Natural killer cell (primary cell): ENCODE measurements around the gene LIME1. TPM values are rescaled to one million over a fixed set of nuclear protein-coding genes. Genes with fewer than 3 reads are reported as not detected.

Experiments used
- ATAC-seq, 3 donors: fragments of 150-1000 bp in 2 of 3; fragments of 200-7000 bp in 1 of 3; cut with Tn5 transposase; 1 replicate in 1 of 3; 2 replicates in 2 of 3; pipeline ENCODE4 v1.10.0; 2021; ENCODE audit warnings: mild to moderate bottlenecking in 2 of 3, moderate library complexity in 2 of 3
- DNase-seq, 2 donors: peaks; one replicate each; pipeline versions ENCODE4 v3.0.0 to v3.0.0-alpha.2; 2013 to 2021; ENCODE audit warnings: mixed read lengths in 1 of 2
- H3K27ac ChIP-seq: one replicate; pipeline ENCODE4 v1.5.1; 2013; ENCODE audit warnings: mild to moderate bottlenecking, low read length
- H3K27me3 ChIP-seq: one replicate; pipeline ENCODE4 v1.6.1; 2013; ENCODE audit warnings: low read length; ENCODE audit not compliant: control insufficient read depth, insufficient read depth
- H3K36me3 ChIP-seq: one replicate; pipeline ENCODE4 v1.6.1; 2013; ENCODE audit warnings: low read length; ENCODE audit not compliant: control insufficient read depth, insufficient read depth
- H3K4me1 ChIP-seq: one replicate; pipeline ENCODE4 v1.6.1; 2013; ENCODE audit warnings: low read length; ENCODE audit not compliant: control insufficient read depth, insufficient read depth
- H3K4me3 ChIP-seq: one replicate; pipeline ENCODE4 v1.5.1; 2013; ENCODE audit warnings: low read length
- H3K9me3 ChIP-seq: one replicate; pipeline ENCODE4 v1.6.1; 2013; ENCODE audit warnings: low read length; ENCODE audit not compliant: control insufficient read depth, insufficient read depth
- H3K27ac Mint-ChIP-seq, 2 donors: one replicate each; pipeline ENCODE4 v1.8.0; 2022; ENCODE audit warnings: mild to moderate bottlenecking in 2 of 2, mixed read lengths in 2 of 2, moderate library complexity in 1 of 2
- H3K27me3 Mint-ChIP-seq, 2 donors: one replicate each; pipeline ENCODE4 v1.8.0; 2022; ENCODE audit warnings: low read depth in 2 of 2, mixed read lengths in 2 of 2
- H3K36me3 Mint-ChIP-seq: one replicate; pipeline ENCODE4 v1.8.0; 2022; ENCODE audit warnings: mixed read lengths
- H3K4me1 Mint-ChIP-seq, 2 donors: one replicate each; pipeline ENCODE4 v1.8.0; 2022; ENCODE audit warnings: mixed read lengths in 2 of 2
- H3K4me3 Mint-ChIP-seq: one replicate; pipeline ENCODE4 v1.8.0; 2022; ENCODE audit warnings: mild to moderate bottlenecking, moderate library complexity, mixed read lengths
- H3K9me3 Mint-ChIP-seq, 2 donors: one replicate each; pipeline ENCODE4 v1.8.0; 2022; ENCODE audit warnings: mixed read lengths in 2 of 2
- CTCF ChIP-seq: fragments of 200-600 bp; IDR thresholded peaks from one replicate; pipeline ENCODE4 v1.8.0; 2022; ENCODE audit warnings: antibody characterized with exemption
- WGBS: methylation state at CpG from one replicate; pipeline ENCODE4 v1.1.7; 2013; ENCODE audit warnings: missing lambda C conversion rate; ENCODE audit not compliant: insufficient coverage; 5-methylcytosine and 5-hydroxymethylcytosine counted together
- intact Hi-C: fragments of 100-400 bp; cut with micrococcal nuclease; formaldehyde crosslinking; loops from one replicate; pipeline ENCODE4 v1.14.2; 2022
- total RNA-seq, 4 donors: library from RNA; stranded (reverse); fragments of 120-200 nt in 1 of 4; gene quantifications; one replicate each; pipeline versions ENCODE4 v1.2.3 to v1.2.4, GENCODE V29; 2013 to 2022

LIME1 gene
- total RNA-seq, 3 donors from 2014 or later (not counting 1 experiment from before 2014, with no cell fraction given): 86.5 to 94.4 (median 91.7) TPM

- no peak overlapping the region for H3K27ac ChIP-seq
- Mint-ChIP-seq H3K4me3 (no peak overlapping the region), H3K27ac (no peak overlapping the region), H3K9me3 (no peaks in the 10 kb centered on the region), H3K27me3 (no peaks in the 10 kb centered on the region), H3K4me1 (no peaks in the 10 kb centered on the region), H3K36me3 (no peaks in the 10 kb centered on the region)
- DNase-seq: no peak
- no peaks in the 10 kb centered on the region for H3K9me3 ChIP-seq
- no peaks in the 10 kb centered on the region for H3K4me1 ChIP-seq
- 85% methylated on average over 20 of the region's 20 CpGs for WGBS
- H3K27me3 ChIP-seq: no peaks in the 10 kb centered on the region
- no peak for ATAC-seq
- no peak overlapping the region for H3K4me3 ChIP-seq
- no peak for TF ChIP-seq CTCF
- intact Hi-C loops: no loop called here
- H3K36me3 ChIP-seq: no peaks in the 10 kb centered on the region
Measured at GRCh38 chr20:63772781-63773518, 36.5 kb downstream of the LIME1 start.

GRCh38 chr20:63773571-63774241 is 37.2 kb downstream of the LIME1 start:
- Histone ChIP-seq H3K4me3 (no peak overlapping the region), H3K4me1 (no peaks in the 10 kb centered on the region), H3K27ac (no peak overlapping the region), H3K36me3 (no peaks in the 10 kb centered on the region), H3K27me3 (no peaks in the 10 kb centered on the region), H3K9me3 (no peaks in the 10 kb centered on the region)
- TF ChIP-seq CTCF: no peak
- no peaks in the 10 kb centered on the region for H3K9me3 Mint-ChIP-seq
- H3K4me3 Mint-ChIP-seq: no peak overlapping the region
- 88% methylated on average over 31 of the region's 33 CpGs for WGBS
- DNase-seq (no peak), ATAC-seq (no peak)
- no peak overlapping the region for H3K27ac Mint-ChIP-seq
- no peaks in the 10 kb centered on the region for H3K27me3 Mint-ChIP-seq
- no peaks in the 10 kb centered on the region for H3K36me3 Mint-ChIP-seq
- intact Hi-C loops: no loop called here
- H3K4me1 Mint-ChIP-seq: no peaks in the 10 kb centered on the region

- DNase-seq (no peak), ATAC-seq (no peak)
- H3K4me1 ChIP-seq: no peaks in the 10 kb centered on the region
- H3K36me3 ChIP-seq: no peaks in the 10 kb centered on the region
- H3K27ac Mint-ChIP-seq: no peak overlapping the region
- 91% methylated on average over 10 of the region's 15 CpGs for WGBS
- no peak overlapping the region for H3K4me3 ChIP-seq
- H3K27ac ChIP-seq: no peak overlapping the region
- TF ChIP-seq CTCF: no peak
- no peaks in the 10 kb centered on the region for H3K9me3 ChIP-seq
- H3K36me3 Mint-ChIP-seq: no peaks in the 10 kb centered on the region
- no peak overlapping the region for H3K4me3 Mint-ChIP-seq
- H3K27me3 Mint-ChIP-seq: no peaks in the 10 kb centered on the region
- H3K27me3 ChIP-seq: no peaks in the 10 kb centered on the region
- intact Hi-C loops: no loop called here
- H3K9me3 Mint-ChIP-seq: no peaks in the 10 kb centered on the region
- no peaks in the 10 kb centered on the region for H3K4me1 Mint-ChIP-seq
Measured at GRCh38 chr20:63774306-63774705, 37.8 kb downstream of the LIME1 start.
